ENCODE results near the gene SAPCD2. TPM values are rescaled to one million over a fixed set of nuclear protein-coding genes. Genes with fewer than 3 reads are reported as not detected.

The SAPCD2 gene
- polyA plus RNA-seq, 3 donors, result 0.03 to 3.1 (median 1.7) TPM

GRCh38 chr9:137038916-137039315, 31.4 kb downstream of the SAPCD2 start:
- 94% methylated on average over 3 of the region's 9 CpGs for WGBS (ENCODE audit: insufficient coverage)
- H3K9me3 ChIP-seq (replicated peaks in 1 of 2; ENCODE audit: control insufficient read depth in 1 of 2, insufficient read depth in 1 of 2, low read length in 2 of 2), result no peaks in the 10 kb centered on the region

GRCh38 chr9:137037483-137037882, 32.9 kb downstream of the SAPCD2 start:
- no peak overlapping the region for H3K4me3 Mint-ChIP-seq
- peaks cover 34% of the 10 kb centered on the region for H3K79me2 ChIP-seq (ENCODE audit: insufficient read depth, low read length)
- H3K27me3 ChIP-seq (ENCODE audit: control insufficient read depth in 2 of 2, insufficient read depth in 2 of 2, low read length in 2 of 2), result no peaks in the 10 kb centered on the region
- no peak overlapping the region for H3K4me2 ChIP-seq (replicated peaks; ENCODE audit: extremely low read depth, low read length, poor library complexity, severe bottlenecking)
- H3K9me3 ChIP-seq (replicated peaks in 1 of 2; ENCODE audit: control insufficient read depth in 1 of 2, insufficient read depth in 1 of 2, low read length in 2 of 2), result no peaks in the 10 kb centered on the region
- H3K27me3 Mint-ChIP-seq (ENCODE audit: low read depth in 3 of 3), result peaks cover 0 to 2% (median 1%) of the 10 kb centered on the region in 3 donors
- TF ChIP-seq CTCF (IDR thresholded peaks at IDR 0.05), result no peak
- no peaks in the 10 kb centered on the region for H3K9me3 Mint-ChIP-seq
- intact Hi-C loops (cut with micrococcal nuclease), result loop anchor here in 1 of 2 donors (10.0 kb wide), 1 partner anchor 93 kb away; the partner anchor contains the start of genes C8G and FBXW5
- H3K4me3 ChIP-seq (replicated peaks in 1 of 3; ENCODE audit: low read depth in 2 of 3, low read length in 3 of 3), result no peak overlapping the region
- DNase-seq, result no peak
- H3K27ac ChIP-seq (ENCODE audit: low read depth in 1 of 2, low read length in 2 of 2), result no peak overlapping the region
- H3K9ac ChIP-seq (ENCODE audit: insufficient read depth, low read length, poor library complexity, severe bottlenecking), result no peak overlapping the region
- peaks cover 21 to 34% of the 10 kb centered on the region in 2 donors for H3K4me1 ChIP-seq (ENCODE audit: control insufficient read depth in 1 of 2, insufficient read depth in 2 of 2, low read length in 2 of 2)
- WGBS (ENCODE audit: insufficient coverage), result 91% methylated on average over 8 of the region's 10 CpGs
- H2AFZ ChIP-seq (ENCODE audit: insufficient read depth, low read depth, low read length, poor library complexity, severe bottlenecking), result no peak overlapping the region
- peaks cover 23% of the 10 kb centered on the region for H3K4me1 Mint-ChIP-seq
- H4K20me1 ChIP-seq (ENCODE audit: insufficient read depth, low read length), result peaks cover 51% of the 10 kb centered on the region
- H3K27ac Mint-ChIP-seq, result no peak overlapping the region
- peaks cover 15 to 22% of the 10 kb centered on the region in 2 donors for H3K36me3 ChIP-seq (replicated peaks in 1 of 2; ENCODE audit: control insufficient read depth in 1 of 2, insufficient read depth in 2 of 2, low read length in 2 of 2)
- peaks cover 5 to 26% of the 10 kb centered on the region in 2 donors for H3K36me3 Mint-ChIP-seq

More at GRCh38 chr9:137038916-137039315, 31.4 kb downstream of the SAPCD2 start:
- Mint-ChIP-seq H3K27me3 (ENCODE audit: low read depth in 3 of 3) (peaks cover 8 to 15% (median 10%) of the 10 kb centered on the region in 3 donors), H3K27ac (no peak overlapping the region), H3K9me3 (no peaks in the 10 kb centered on the region), H3K36me3 (peaks cover 5 to 26% of the 10 kb centered on the region in 2 donors), H3K4me1 (peaks cover 15% of the 10 kb centered on the region), H3K4me3 (no peak overlapping the region)
- peaks cover 20% of the 10 kb centered on the region for H3K79me2 ChIP-seq (ENCODE audit: insufficient read depth, low read length)
- no peak overlapping the region for H3K4me3 ChIP-seq (replicated peaks in 1 of 3; ENCODE audit: low read depth in 2 of 3, low read length in 3 of 3)
- H3K4me2 ChIP-seq (replicated peaks; ENCODE audit: extremely low read depth, low read length, poor library complexity, severe bottlenecking), result no peak overlapping the region
- no peak overlapping the region for H3K27ac ChIP-seq (ENCODE audit: low read depth in 1 of 2, low read length in 2 of 2)
- no peak overlapping the region for H3K9ac ChIP-seq (ENCODE audit: insufficient read depth, low read length, poor library complexity, severe bottlenecking)
- H3K4me1 ChIP-seq (ENCODE audit: control insufficient read depth in 1 of 2, insufficient read depth in 2 of 2, low read length in 2 of 2), result peaks cover 18 to 22% of the 10 kb centered on the region in 2 donors
- TF ChIP-seq CTCF (IDR thresholded peaks at IDR 0.05), result no peak
- H3K36me3 ChIP-seq (replicated peaks in 1 of 2; ENCODE audit: control insufficient read depth in 1 of 2, insufficient read depth in 2 of 2, low read length in 2 of 2), result peaks cover 15 to 22% of the 10 kb centered on the region in 2 donors
- H4K20me1 ChIP-seq (ENCODE audit: insufficient read depth, low read length), result peaks cover 50% of the 10 kb centered on the region
- no peak overlapping the region for H2AFZ ChIP-seq (ENCODE audit: insufficient read depth, low read depth, low read length, poor library complexity, severe bottlenecking)
- intact Hi-C loops (cut with micrococcal nuclease), result loop anchor here in 1 of 2 donors (10.0 kb wide), 1 partner anchor 94 kb away; the partner anchor contains the start of genes C8G and FBXW5
- peaks cover 2 to 9% of the 10 kb centered on the region in 2 donors for H3K27me3 ChIP-seq (ENCODE audit: control insufficient read depth in 2 of 2, insufficient read depth in 2 of 2, low read length in 2 of 2)
- no peak for DNase-seq

Data from CD14-positive monocyte (primary cell).